GM18868 (cell line): Measurements from ENCODE around the gene AQP12B.
"Not testable (repeated sequence)": the region's sequence is repeated elsewhere in the genome, so short reads cannot be mapped to it uniquely, and the experiment has no call there.

Experiments used
- ATAC-seq: cut with Tn5 transposase; IDR thresholded peaks from one replicate; pipeline ENCODE4 v1.9.1; 2021; ENCODE audit warnings: mild to moderate bottlenecking, moderate library complexity; ENCODE audit not compliant: unreplicated experiment

The AQP12B gene, protein sequence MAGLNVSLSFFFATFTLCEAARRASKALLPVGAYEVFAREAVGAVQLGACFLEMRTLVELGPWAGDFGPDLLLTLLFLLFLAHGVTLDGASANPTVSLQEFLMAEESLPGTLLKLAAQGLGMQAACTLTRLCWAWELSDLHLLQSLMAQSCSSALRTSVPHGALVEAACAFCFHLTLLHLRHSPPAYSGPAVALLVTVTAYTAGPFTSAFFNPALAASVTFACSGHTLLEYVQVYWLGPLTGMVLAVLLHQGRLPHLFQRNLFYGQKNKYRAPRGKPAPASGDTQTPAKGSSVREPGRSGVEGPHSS

GRCh38 chr2:240682431-240683224, at the start of gene AQP12B:
AQP12B (minus strand) TSS chr2:240682885; CDS start chr2:240682837, 48 bp downstream.
- ATAC-seq, result not testable (repeated sequence)

DNA sequence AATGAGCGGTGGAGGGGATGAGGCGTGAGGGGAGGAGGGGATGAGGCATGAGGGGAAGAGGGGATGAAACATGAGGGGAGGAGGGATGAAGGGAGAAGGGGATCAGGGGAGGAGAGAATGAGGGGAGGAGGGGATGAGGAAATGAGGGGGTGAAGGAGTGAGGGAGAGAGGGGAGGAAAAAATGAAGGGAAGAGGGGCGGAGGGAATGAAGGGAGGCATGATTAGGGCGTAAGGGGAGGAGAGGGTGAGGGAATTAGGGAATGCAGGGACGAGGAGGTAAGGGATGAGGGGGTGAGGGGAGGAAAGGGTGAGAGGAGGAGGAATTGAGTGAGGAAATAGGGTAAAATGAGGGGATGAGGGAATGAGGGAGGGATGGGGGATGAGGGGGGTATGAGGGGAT, 49.5 kb upstream of the AQP12B start:
- no peak for ATAC-seq

DNA sequence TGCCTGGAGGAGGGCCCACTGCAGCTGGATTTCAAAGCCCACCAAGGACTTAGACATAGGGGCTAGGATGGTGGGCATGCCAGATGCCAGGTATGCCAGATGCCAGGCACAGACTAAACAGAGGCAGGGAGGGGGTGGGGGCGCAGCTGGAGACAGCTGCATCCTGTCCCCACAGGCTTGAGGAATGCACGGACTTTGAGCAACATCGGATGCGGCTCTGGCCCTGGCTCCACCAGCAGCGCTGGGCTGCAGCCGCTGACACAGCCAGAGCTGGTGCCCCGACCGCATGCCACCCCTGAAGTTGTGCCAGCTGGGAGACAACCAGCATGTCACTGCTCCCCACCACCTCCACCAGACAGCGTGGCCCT, 48.5 kb upstream of the AQP12B start:
- no peak for ATAC-seq

GRCh38 chr2:240730501-240731177, 48.0 kb upstream of the AQP12B start:
- no peak for ATAC-seq

DNA sequence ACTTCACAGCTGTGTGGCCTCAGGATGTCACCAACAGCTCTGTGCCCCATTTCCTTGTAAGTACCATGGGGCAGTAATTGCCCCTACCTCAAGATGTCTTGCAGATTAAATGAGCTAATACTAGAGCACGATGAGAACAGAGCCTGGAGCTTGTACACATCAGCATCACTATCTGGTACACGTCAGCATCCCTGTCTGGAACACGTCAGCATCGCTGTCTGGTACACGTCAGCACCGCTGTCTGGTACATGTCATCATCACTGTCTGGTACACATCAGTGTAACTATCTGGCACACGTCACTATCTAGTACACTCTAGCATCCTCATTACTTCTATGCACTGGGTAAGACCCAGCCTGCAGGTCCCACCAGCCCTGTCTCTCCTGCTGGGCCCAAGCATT, 46.1 kb upstream of the AQP12B start:
- ATAC-seq, result no peak

- ATAC-seq, result no peak
Observed at GRCh38 chr2:240728361-240728760, 45.7 kb upstream of the AQP12B start.

- ATAC-seq, result no peak
Observed at GRCh38 chr2:240727913-240728312, 45.2 kb upstream of the AQP12B start.

- no peak for ATAC-seq
Observed at GRCh38 chr2:240727439-240727838, 44.8 kb upstream of the AQP12B start.

DNA sequence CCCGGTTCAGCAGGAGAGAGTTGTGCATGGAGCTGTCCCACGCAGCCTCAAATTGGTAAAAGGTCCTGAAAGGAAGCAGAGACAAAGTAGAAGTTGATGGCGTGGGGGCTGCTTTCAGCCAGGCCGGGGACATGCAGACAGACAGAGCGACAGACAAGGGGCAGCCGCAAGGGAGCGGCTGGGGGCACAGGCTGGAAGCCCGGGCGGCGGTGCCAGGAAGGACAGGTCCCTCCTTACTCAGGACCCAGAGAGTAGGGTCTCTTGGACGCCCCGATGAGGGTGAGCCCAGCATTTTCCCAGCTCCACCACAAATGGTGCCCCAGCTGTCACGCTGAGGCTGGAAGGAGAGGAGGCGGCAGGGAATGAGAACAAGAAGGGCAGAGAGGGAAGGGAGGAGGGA, 44.2 kb upstream of the AQP12B start:
- no peak for ATAC-seq

GRCh38 chr2:240725671-240726070, 43.0 kb upstream of the AQP12B start:
- ATAC-seq, result no peak

GRCh38 chr2:240725266-240725665, 42.6 kb upstream of the AQP12B start:
- no peak for ATAC-seq

GRCh38 chr2:240724431-240724830, 41.7 kb upstream of the AQP12B start:
- ATAC-seq, result no peak

DNA sequence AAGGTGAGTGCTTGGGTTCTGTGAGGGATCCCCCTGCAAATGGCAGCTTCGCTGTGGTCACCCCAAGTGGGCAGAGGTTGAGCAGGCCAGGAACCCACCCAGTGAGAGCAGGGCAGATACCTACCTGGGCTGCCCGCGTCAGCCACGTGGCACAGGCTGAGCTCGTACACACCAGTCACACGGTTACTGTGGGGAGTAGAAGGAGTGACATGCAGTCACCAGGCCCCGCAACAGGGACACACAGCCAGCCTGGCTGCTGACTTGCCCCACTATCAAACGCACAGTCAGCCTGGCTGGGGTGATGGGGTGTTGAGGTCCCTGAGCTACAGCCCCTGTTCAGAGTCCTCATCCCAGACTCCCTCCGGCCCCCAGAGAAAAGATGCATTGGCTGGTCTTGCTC, 41.2 kb upstream of the AQP12B start:
- ATAC-seq, result no peak

GRCh38 chr2:240722796-240723735, 40.4 kb upstream of the AQP12B start:
- ATAC-seq, result no peak

- ATAC-seq, result no peak
Observed at GRCh38 chr2:240722376-240722775, 39.7 kb upstream of the AQP12B start.

DNA sequence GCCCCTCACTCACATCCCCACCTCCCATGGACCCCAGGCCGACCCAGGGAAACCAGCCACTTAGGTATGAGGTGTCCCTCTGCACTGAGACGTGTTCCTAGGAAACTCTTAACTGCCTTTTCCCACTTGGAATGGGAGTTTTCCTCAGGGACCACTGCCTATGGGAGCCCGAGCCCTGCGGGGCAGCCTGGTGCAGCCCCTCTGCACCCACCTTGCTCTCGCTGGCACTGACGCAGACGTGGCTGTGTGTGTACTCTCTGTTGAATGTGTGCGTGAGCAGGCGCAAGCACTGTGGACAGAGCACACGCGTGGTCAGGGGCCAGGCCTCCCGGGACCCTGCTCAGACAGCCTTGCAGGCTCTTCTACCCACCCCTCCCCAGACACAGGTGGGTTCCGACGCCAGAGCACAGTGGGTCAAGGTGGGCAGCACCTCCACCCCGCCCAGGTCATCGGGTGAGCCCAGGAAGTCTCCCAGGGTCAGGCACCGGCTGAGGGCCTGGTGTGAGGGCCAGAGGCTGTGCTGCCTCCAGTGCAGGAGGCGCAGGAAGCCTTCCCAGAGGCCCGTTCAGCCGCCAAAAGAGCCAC, 39.0 kb upstream of the AQP12B start:
- ATAC-seq, result no peak

DNA sequence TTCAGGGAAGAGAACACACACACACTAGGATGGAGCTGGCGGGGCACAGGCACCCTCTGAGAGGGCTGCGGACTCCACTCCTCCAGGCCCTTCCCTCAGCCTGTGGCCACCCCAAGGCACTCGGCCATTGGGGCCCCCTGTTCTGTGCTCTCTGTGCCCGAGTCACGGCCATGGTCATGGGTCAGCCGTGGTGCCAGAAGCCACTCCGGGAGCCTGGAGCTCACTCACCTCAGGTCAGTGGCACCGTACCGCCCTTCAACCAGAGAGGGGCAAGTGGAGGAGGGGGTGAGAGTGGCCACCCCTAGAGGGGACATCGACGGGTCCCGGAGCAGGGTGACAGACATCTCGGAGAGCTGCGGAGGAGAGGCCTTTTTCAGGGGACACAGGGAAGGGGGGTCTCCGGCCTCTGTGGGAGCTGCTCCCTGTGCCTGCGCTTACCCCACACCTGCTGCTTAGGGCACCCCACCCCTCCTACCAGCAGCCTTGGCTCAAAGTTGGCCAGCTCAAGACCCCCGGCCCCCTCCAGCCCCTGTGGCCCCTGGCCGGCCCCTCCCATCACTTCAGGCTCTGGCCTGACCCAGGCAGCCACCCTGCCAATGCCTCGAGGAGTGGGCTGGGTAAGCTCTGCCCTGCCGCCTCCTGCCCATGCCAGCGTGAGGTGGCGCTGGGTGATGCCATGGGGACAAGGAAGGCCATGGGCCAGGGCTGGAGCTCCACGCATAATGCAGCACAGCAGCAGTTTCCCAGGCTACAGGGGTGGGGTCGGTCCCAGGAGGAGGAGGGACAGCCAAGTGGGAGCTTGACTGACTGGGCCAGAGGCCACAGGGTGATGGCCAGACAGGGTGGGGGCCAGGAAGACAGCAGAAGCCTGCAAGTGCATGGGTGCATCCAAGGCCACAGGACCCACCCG, 38.3 kb upstream of the AQP12B start:
- no peak for ATAC-seq

DNA sequence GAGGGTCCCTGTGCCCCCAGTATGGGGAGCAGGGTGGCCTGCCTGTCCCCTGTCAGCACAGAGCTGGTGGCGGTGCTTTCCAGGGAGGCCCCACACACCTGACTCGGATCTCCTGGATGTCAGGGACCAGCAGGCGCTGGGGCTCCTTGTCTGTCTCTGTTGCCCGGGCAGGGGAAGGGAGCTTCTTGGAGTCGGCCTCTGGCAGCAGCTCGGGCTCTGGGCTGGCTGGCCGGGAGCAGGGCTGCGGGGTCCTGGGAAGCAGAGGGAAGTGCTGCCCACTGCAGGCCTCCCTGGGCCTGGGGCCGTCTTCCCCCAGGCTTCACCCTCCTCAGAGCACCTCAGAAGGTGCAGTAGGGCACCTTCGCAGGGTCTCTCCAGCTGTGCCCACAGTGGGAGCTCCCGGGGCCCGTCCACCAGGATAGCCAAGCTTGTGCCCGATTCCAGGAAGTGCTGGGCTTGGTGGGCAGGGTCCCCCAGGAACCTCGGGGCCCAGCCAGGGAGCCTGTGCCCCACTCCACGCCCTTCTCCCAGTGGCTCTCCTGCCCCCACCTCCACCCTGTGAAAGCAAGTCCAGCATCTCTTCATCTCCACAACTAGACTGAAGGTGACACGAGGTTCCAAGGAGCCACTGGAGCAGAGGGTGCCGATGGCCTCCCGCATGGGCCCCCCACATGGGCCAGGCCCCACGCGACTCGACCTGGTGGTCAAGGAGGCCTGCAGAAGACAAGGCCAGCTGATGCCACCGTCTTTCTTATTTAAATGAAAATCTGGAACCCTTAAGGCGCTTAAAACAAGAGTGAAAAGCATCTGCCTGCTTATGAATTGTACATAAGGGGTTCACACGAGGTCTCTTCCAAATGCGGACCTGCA, 37.2 kb upstream of the AQP12B start:
- ATAC-seq, result no peak
